HUES6 (cell line): ENCODE data around the gene ANKRD18B.
"Not testable (repeated sequence)": the region's sequence is repeated elsewhere in the genome, so short reads cannot be mapped to it uniquely, and the experiment has no call there.

Source experiments
- H3K27ac ChIP-seq: 2 replicates; pipeline ENCODE4 v1.7.0; 2013; ENCODE audit warnings: low read depth, mild to moderate bottlenecking, low read length, inconsistent platforms
- H3K27me3 ChIP-seq: 2 replicates; pipeline ENCODE4 v1.6.1; 2013; ENCODE audit warnings: low read length; ENCODE audit not compliant: control insufficient read depth, insufficient read depth
- H3K36me3 ChIP-seq: 2 replicates; pipeline ENCODE4 v1.6.1; 2013; ENCODE audit warnings: low read length; ENCODE audit not compliant: control insufficient read depth, insufficient read depth
- H3K4me1 ChIP-seq: 2 replicates; pipeline ENCODE4 v1.6.1; 2013; ENCODE audit warnings: low read length; ENCODE audit not compliant: control insufficient read depth, insufficient read depth
- H3K4me3 ChIP-seq: 2 replicates; pipeline ENCODE4 v1.5.1; 2013; ENCODE audit warnings: low read depth, low read length
- H3K9ac ChIP-seq: one replicate; pipeline ENCODE4 v1.6.1; 2013; ENCODE audit warnings: mild to moderate bottlenecking, low read length
- H3K9me3 ChIP-seq: 2 replicates; pipeline ENCODE4 v1.6.1; 2013; ENCODE audit warnings: low read depth, low read length; ENCODE audit not compliant: control insufficient read depth, insufficient read depth

ANKRD18B gene

DNA sequence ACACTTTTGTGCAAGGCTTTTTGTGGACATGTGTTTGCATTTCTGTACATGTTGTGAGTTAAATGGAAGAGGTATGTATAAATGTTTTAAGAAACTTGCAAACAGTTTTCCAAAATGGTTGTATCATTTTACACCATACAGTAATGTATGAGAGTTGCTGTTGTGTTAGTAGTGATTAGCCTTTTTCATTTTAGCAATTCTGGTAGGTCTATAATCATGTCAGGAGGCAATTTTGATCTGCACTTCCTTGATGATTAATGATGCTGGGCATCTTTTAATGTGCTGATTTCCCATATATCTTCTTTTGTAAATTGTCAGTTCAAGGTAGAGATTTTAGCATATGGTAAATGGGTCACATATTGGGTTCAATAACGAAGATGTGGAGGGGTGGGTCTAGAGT, 87.3 kb downstream of the ANKRD18B start:
- H3K4me3 ChIP-seq, result no peak overlapping the region
- H3K9ac ChIP-seq, result no peak overlapping the region
- H3K27me3 ChIP-seq, result no peaks in the 10 kb centered on the region
- H3K27ac ChIP-seq, result no peak overlapping the region
- no peaks in the 10 kb centered on the region for H3K36me3 ChIP-seq
- H3K9me3 ChIP-seq, result no peaks in the 10 kb centered on the region
- H3K4me1 ChIP-seq, result no peaks in the 10 kb centered on the region

DNA sequence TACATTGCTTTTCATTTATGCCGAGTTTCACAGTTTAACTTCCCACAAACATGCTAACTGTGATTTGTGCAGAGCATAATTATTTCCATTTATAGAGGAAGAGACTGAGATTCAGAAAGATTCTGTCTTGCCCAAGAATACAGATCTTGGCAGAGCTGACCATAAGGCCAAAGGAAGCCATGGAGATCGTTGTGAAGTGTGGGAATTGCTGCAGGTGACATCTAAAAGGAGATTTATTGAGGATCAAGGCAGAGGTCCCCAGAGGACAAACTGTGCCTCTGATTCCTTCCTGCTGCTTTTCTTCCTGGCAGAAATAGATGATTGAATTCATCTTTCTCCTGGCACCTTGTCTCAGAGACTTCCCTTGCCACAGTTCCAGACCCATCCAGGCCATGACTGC, 88.4 kb downstream of the ANKRD18B start:
- not testable (repeated sequence) for H3K27ac ChIP-seq, H3K4me3 ChIP-seq, H3K36me3 ChIP-seq, H3K9me3 ChIP-seq, H3K27me3 ChIP-seq, H3K9ac ChIP-seq, H3K4me1 ChIP-seq

DNA sequence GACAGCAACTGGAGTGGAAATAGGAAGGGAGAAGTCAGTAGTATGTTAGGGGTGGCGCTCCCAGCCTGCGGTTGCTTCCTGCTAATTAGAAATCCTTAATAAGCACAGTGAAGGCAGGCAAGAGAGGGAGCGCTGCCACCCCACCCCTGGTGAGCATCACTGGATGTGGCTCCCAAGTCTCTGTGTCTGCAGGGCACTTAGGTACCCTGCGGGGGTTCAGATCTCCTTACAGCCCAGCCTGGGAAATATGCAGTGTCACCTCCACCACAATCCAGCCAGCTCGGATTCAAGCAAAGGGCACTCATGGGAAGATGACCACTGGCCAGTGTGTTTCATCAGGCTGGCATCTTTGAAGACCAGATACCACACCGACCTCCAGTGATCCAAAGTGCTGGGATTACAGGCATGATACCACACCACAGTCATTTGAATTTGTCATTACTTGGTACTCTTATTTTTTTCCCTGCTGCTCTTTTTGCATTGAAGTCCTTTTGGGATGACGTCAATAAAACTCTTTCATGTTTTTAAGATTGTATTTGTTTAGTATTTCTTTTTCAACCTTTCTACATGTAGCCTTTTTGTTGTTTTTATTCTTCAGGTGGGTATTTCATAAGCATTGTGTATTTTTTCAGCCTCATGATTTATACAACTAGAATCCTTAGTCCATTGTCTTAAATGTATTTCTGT, 90.1 kb downstream of the ANKRD18B start:
- Histone ChIP-seq H3K4me3 (no peak overlapping the region), H3K36me3 (no peaks in the 10 kb centered on the region), H3K9me3 (peaks cover 4% of the 10 kb centered on the region; the same call in 1 of the 2 replicates), H3K27ac (no peak overlapping the region), H3K9ac (no peak overlapping the region), H3K27me3 (no peaks in the 10 kb centered on the region), H3K4me1 (no peaks in the 10 kb centered on the region)

DNA sequence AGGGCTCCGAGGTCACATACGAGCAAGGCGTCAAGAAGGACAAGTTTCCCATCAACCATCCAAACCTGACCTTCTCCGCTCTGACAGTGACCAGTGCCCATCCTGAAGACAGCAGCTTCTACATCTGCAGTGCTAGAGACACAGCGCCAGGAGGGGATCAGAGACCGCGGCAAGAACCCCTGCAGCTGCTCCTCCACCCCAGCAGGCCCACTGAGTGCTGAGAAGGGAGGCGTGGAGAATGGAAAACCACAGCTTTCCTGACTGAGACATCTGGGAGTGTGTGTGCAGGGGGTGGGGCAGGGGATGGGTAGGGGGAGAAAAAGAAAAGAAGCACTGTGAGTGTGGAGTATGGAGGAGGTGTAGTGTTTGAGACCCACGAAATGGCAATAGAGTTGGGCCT, 94.3 kb downstream of the ANKRD18B start:
- H3K9ac ChIP-seq, result not testable (repeated sequence)

DNA sequence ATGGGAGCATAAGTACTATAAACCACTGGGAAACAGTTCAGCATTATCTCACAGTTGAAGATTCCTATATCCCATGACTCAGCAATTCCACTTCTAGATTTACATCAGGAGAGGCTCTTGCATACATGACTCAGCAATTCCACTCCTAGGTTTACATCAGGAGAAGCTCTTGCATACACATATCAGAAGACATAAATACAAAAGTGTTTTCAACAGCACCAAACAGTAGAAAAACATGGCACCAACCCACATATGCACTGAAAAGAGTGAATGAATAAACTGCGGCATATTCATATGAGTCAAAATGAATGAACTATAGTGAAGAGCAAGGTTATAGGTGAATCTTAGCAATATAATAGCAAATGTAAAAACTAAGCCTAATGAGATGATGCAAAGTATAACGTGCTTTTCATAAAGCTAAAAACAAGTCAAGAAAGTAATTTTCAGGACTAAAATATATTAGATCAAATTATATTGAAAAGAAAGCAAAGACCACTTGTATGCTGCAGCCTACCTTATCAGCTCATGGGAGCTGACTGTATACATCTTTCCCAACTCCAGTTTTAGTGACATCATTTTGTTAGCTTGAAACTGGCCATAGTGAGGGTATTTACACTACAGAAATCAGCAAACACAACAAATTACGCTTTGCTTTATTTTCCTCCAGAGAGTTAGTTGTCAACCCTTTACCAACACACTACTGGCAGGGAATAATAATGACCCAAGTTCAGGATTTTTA, 95.8 kb downstream of the ANKRD18B start:
- no peaks in the 10 kb centered on the region for H3K27me3 ChIP-seq
- H3K36me3 ChIP-seq, result no peaks in the 10 kb centered on the region
- H3K9ac ChIP-seq, result no peak overlapping the region
- no peak overlapping the region for H3K4me3 ChIP-seq
- peaks cover 8% of the 10 kb centered on the region; the same call in 1 of the 2 replicates for H3K4me1 ChIP-seq
- H3K9me3 ChIP-seq, result peaks cover 4% of the 10 kb centered on the region; the same call in 1 of the 2 replicates
- no peak overlapping the region for H3K27ac ChIP-seq

More for the DNA sequence above, 94.3 kb downstream of the ANKRD18B start:
- H3K27me3 ChIP-seq, H3K4me3 ChIP-seq, H3K36me3 ChIP-seq, H3K4me1 ChIP-seq, H3K27ac ChIP-seq, H3K9me3 ChIP-seq: not testable (repeated sequence)

DNA sequence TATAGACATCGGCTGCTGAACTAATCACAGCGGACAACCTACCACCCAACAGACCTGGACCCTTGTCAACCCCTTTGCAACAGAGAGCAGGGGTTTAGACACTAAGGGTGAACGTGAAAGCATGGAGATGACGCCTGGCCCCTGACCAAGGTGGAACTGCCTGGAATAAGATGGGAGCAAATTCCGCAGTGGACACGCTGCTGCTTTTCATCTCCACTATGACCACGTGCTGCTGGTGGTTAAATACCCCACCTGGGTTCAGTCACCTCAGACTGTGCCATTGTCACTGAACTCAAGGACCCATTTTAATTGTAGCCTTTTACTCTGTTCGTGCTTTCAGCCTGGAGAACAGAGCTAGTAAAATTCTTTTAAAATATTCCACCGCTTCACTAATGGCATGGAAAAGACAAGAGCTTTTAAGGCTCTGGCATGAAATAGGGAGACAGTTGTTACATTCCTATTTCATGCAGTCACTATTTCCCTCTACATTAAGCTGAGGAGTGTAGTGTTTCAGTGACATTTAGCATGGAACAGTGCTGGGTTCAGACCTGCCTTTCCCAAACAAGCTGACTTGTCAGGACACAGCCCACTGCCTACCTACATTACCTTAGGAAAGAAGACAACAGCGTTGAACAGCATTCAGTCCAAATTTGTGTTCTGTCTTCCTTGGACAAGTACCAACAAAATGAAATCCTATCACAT, 96.8 kb downstream of the ANKRD18B start:
- no peak overlapping the region for H3K9ac ChIP-seq
- H3K27ac ChIP-seq, result no peak overlapping the region
- H3K27me3 ChIP-seq, result no peaks in the 10 kb centered on the region

More for the DNA sequence above, 96.8 kb downstream of the ANKRD18B start:
- no peak overlapping the region for H3K4me3 ChIP-seq
- H3K9me3 ChIP-seq, result peaks cover 4% of the 10 kb centered on the region; the same call in 1 of the 2 replicates
- peaks cover 8% of the 10 kb centered on the region; the same call in 1 of the 2 replicates for H3K4me1 ChIP-seq
- no peaks in the 10 kb centered on the region for H3K36me3 ChIP-seq
